LNCaP clone FGC (cell line): Measurements from ENCODE around the gene WDR46.
A peak's percentile ranks its signal among the peaks of the same experiment; 100 is the strongest.

Source experiments
- DNase-seq: peaks from one replicate; pipeline ENCODE4 v3.0.0-alpha.2; 2011; ENCODE audit warnings: low read depth
- H3K4me3 ChIP-seq: 2 replicates; pipeline ENCODE4 v1.5.1; 2011; ENCODE audit warnings: mild to moderate bottlenecking, low read depth, low read length, control low read depth
- TF ChIP-seq, protein P1 (sequence below): IDR thresholded peaks from 2 replicates; pipeline ENCODE4 v1.5.1; 2012; ENCODE audit warnings: mild to moderate bottlenecking; ENCODE audit not compliant: control insufficient read depth, insufficient read depth; ENCODE audit errors: extremely low read depth

The WDR46 gene

DNA sequence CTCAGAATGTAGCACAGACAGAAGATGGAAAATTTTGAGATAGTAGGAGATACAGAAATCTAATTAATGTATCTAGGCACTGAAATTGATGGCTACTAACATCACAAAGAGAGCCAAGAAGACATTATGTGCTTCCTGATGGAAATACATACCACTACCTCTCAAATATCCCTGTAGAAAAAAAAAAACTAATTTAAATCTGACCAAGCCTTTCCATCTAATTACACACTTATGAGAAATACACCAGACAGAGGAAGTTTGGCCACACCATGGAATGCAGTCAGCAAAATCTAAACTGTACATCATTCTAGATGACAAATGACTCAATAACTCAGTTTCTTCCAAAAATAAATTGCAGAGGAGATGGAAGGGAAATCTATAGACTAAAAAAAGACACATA, 36.3 kb downstream of the WDR46 start:
- TF ChIP-seq, protein P1, sequence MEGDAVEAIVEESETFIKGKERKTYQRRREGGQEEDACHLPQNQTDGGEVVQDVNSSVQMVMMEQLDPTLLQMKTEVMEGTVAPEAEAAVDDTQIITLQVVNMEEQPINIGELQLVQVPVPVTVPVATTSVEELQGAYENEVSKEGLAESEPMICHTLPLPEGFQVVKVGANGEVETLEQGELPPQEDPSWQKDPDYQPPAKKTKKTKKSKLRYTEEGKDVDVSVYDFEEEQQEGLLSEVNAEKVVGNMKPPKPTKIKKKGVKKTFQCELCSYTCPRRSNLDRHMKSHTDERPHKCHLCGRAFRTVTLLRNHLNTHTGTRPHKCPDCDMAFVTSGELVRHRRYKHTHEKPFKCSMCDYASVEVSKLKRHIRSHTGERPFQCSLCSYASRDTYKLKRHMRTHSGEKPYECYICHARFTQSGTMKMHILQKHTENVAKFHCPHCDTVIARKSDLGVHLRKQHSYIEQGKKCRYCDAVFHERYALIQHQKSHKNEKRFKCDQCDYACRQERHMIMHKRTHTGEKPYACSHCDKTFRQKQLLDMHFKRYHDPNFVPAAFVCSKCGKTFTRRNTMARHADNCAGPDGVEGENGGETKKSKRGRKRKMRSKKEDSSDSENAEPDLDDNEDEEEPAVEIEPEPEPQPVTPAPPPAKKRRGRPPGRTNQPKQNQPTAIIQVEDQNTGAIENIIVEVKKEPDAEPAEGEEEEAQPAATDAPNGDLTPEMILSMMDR: no peak
- DNase-seq: no peak
- no peak overlapping the region for H3K4me3 ChIP-seq

DNA sequence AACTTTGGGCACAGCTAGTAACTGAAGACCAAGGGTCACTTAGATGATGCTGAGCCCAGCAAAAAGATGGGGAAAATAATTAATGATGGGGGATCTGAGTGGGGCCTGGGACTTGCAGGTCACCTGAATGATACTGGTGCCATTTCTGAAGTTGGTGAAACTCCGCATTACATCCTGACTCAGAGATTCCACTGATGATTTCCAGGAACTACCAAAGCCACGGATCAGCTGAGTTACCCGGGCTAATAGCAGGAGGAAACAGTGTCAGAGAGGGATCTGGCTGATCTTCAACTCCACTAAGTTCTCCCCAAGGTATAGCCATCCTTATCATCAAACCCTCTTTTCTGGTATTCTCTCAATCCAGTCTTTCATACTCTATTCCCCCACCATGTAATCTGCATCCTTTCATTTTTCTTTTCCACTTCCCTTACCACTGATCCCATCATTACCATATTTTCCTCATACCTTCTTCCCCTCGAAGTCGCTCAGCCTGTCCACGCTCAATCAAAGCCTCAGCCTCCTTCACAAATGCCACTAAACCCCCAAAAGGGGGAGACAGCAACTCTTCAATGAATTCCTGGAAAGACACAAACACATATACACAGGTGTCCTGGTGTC, 37.5 kb downstream of the WDR46 start:
- no peak overlapping the region for H3K4me3 ChIP-seq
- TF ChIP-seq, protein P1: no peak
- no peak for DNase-seq

DNA sequence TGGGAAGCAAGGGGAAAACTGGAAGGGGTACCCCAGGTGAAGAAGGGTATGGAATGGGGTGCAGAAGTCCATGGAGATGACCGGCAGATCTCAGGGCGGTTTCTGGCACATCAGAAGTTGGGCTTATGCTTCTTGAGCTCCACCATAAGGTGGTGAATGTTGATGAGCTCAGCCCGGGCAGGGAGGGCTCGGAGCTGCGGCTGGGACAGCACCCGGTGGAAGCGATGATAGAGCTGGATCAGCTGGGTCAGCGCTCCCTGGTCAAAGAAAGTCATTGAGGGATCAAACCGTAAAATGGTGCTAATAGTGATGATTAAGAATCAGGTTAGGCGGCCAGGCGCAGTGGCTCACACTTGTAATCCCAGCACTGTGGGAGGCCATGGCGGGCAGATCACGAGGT, 38.3 kb downstream of the WDR46 start:
- peak overlapping the region; percentile 56; the same call in 1 of the 2 replicates for H3K4me3 ChIP-seq
- DNase-seq: no peak
- TF ChIP-seq, protein P1: no peak

DNA sequence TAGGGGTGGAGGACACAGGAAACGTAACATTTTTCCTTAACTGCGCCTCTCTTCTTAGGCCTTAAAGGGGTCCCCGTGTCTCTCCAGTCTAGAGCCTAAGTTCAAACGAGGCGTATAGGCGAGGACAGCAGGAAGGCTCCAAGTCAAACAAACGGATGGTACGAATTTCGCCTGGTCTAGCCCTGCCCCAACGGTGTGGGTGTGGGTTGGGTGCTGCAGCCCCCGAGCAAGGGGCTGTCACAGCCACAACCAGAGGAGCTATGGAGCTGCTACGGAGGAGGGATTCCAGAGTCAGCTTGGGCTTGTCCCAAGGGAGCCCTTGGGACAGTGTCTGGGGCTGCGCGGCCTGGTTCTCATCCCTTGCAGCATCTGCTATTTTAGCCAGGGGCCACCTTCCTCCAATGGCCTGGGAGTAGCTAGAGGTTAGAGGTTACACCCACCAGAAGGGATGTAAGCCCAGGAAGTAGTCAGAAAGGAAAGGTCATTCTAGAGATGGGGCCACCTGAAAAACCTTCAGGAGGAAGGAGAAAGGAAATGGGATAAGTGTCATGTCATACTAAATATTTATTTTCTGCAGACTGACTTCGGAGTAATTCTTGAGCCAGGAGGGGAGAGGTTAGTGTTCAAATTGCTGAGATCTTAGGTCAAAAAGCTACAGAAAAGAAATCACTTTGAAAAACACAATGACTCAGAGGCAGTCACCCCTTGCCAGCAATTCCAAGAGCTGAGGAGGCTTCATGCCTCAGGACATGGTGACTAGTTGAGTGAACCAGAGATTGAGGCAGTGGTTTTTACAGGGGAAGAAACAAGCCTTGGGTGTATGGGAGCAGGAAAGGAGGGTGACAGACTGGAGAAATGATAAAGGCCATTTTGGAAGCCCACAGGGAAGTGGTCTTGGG, 39.1 kb downstream of the WDR46 start:
- peak overlapping the region; percentile 56 for H3K4me3 ChIP-seq
- DNase-seq: no peak
- TF ChIP-seq, protein P1: no peak

DNA sequence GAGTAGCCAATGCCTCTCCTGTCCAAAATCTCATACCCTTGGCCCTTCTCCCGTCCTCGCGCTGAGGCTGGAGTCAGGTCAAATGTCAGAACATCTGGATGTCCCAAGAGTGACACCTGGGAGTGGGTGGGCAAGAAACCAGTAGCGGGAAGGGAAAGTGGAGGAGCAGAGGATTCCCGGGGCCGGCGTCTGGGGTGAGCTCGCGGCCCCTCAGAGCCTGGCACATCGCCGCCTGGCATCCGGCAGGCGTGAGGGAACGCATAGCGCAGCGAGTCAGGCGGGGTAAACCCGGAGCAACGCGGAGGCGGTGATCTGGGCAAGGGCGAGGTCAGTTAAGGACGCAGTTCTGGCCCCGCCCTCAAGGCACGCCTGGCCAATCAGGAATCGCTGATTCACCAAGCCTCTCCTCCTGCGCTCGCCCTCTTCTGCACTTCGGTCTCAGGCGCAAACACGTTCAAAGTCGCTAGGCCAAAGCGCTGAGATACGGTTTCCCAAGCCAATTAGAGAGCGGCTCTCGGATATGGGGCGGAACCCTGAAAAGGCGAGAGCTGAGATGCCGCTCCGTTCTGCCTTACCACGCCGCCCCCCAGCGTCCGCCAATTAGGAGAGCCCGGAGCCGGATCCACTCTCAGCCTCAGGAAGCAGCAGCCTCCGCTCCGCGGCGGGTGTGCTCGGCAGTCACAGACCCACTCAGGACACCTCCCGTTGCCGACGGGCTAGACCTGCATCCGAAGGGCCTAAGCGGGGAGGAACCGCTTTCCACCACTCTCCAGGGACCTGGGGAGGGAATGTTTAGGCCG, 39.9 kb downstream of the WDR46 start:
- peak overlapping the region; percentile 56 for H3K4me3 ChIP-seq
- TF ChIP-seq, protein P1: no peak

DNA sequence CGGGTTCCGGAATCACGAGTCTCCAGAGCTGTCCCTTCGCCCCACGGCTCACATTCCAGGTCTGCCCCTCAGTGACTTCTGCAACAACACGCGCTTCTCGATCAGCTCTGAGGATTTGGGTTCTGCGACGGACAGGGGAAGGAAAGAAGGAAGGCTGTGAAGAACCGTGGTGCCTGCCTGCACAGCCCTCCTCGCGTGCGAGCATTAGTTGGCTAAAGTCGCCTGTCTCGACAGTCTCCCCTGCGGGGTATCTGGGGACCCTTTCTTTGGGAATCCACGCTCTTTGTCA, 40.5 kb downstream of the WDR46 start:
- peak overlapping the region; percentile 56 for H3K4me3 ChIP-seq
- DNase-seq: no peak
- TF ChIP-seq, protein P1: no peak

More for the DNA sequence above, 39.9 kb downstream of the WDR46 start:
- peak; percentile 99 for DNase-seq
